NCI-H345 treated with DMSO at 0.1 percent for 48 hours (cell line): Measurements from ENCODE around the gene C16orf92.

Source experiments
- DNase-seq: peaks from one replicate; lab custom pipeline; 2025; ENCODE audit not compliant: unreplicated experiment; lab: John Stamatoyannopoulos, UW

Gene C16orf92

DNA sequence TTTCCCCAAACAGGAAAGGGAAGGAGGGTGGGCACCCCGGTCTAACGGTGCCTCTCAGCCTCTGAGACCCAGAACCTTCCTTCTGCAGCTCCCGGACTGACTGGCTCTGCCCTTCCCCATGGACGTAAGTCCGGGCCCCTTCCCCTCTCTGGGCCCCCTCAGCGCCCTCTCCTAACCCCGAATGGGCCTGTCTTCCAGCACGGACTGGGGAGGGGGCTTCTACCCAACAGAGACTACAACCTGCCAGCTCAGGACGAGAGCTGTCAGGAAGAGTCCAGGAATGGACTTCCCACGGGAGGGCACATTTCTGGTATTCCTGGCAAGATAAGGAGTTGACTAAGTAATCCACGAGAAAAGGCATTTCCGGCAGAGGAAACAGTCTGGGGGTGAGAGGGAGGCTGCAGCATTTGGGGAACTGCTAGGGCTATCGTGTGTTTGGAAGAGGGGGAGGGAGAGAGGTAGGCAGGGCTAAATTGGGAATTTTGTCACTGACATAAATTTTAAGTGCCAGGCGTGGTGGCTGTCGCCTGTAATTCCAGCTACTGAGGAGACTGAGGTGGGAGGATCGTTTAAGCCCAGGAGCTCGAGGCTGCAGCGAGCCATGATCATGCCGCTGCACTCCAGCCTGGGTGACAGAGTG is 30.5 kb downstream of the C16orf92 start:
- DNase-seq: no peak

DNA sequence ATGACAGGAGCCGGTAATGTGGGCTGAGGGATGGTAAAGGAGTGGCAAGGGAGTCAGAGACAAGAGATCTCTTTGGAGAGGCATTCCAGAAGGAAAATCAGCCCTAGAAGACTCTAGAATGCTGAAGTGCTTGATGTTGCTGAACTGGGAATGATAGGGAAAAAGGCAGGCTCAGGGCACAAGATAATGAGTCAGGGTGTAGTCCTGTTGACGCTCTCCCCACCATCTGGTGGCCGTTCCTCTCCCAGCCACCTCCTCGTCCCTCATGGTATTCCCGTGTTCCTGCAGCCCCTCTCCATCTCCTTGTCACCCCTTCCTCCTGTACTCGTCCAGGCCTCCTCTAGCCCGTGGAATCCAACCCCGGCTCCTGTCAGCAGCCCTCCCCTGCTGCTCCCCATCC is 31.5 kb downstream of the C16orf92 start:
- DNase-seq: no peak

DNA sequence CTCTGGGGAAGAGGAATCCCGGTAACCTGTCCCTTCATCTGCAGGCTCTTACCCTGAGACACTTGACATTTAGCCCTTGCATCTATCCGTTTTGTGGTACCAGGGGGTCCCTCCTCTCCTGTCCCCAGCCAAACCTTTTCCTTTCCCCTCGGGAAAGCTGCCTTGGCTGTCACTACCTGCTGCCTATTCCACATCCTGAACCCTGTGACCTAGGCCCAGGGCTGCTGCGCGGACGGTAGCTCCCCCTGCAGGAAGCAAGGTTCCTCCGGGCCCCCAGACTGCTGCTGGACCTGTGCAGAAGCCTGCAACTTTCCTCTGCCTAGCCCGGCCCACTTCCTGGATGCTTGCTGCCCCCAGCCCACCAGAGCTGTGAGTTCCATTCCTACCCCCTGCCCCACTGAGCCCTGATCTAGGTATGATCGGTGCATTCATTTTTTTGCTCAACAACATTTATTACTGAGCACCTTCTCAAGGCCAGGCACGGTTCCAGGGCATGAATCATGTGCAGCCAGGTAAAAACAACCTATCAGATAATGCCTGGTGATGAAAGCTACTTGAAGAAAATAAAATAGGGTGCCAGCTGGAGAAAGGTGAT is 32.1 kb downstream of the C16orf92 start:
- DNase-seq: no peak

DNA sequence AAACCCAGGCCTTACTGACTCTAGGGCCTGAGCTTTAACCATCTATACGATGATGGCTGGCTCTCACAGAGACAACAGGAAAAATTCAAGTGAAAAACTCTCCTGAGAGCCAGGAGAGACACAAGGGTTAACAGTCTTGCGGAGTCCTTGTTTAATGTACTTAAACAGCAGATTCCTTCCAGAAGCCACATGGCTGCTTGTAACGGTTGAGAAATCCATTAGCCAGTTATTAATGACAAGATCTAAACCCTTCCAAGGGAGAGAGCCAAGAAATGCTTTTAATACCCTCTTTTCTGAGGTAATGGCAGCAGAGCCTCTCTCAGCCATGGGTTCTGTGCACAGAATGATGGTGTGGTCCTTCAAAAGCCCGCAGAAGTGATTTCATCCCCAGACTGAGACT is 37.3 kb downstream of the C16orf92 start:
- DNase-seq: no peak

DNA sequence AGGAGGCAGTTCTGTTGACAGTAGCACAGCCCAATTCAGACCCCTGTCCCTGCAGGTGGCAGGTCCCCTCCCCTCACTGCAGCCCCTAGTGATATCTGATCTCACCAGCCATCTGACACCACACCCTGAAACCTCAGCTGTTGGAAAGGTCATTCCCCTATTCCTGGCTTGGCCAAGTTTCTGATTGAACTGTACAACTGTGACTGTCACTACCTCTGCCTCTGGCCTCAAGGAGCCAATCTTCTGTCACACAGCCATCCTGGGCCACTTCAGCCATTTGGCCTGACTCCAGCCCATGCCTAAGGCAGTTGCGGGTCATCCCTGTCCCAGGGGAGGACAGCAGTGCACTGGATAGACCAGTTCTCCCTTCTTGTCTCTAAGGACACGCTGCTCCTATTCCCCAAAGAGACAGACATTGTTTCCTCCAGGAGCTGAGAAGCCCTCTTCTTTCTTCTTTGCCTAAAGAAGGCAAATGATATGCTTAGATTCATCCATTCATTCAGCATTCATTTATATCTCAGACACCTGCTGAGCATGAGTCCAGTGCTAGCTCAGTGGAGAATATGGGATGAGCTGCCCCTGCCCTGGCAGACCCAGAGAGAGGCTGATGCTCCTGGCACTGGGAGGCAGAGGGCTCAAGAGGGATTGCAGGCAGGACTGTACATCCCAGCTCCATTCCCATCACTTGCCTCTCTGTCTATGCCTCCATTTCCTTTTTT is 38.0 kb downstream of the C16orf92 start:
- no peak for DNase-seq

DNA sequence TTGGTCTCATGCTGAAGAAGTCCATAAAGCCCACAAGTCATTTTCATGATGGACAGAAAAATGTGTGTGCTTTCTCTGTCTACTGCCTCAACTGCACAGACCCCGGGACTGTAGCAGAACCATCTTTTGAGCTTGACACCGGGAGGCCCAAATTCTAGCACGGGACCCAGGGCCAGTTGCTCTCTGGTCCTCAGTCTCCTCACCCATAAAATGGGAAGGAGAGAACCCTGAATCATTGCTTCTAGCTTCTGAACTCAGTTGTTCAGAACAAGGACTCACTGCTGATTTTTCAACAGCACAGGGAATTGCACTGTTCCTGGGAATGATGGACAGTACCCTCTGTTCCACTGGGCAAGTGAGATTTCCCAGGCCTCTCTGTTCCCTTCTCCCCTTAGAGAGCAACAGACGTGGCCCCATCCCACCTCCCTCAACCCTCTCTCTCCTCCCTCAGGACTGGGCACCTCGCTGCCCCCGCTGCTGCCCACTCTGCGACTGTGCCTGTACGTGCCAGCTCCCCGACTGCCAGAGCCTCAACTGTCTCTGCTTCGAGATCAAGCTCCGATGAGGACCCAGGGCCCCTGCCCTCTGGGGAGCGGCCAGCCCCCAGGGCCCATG is 40.4 kb downstream of the C16orf92 start:
- DNase-seq: no peak

DNA sequence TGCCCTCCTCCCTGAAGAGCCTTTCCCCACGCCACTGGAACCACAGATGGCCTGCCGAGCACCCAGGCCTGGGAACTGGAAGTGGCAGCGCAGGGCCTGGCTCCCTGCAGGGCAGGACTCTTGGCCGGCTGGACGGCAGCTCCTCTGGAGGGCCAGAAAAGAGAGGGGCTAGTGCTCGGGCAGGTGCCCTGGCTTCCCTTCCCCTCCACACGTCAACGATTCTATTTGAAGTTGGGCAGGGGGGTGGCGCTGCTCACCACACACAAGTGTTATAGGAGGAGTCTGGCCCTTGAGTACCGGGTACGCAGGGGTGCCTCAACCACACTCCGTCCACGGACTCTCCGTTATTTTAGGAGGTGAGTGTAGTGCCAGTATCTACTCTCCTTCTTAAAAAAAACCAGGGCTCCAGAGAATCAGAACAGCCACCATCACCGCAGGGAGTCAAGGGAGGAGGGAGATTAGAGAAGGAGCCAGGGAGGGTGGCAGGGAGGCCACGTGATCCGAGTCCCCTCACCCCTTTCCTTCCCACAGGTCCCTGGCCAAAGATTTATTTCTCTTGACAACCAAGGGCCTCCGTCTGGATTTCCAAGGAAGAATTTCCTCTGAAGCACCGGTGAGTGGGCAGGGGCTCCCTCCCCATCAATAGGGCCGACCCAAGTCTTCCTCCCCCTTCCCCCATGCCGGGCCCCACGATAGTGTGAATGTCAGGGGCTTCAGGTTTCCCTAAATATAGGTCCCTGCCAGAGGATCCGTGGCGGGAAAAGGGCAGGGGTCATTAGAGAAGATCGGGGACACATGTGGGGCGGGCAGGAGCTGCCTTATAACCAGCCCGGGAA is 41.1 kb downstream of the C16orf92 start:
- DNase-seq: peak; percentile 39

DNA sequence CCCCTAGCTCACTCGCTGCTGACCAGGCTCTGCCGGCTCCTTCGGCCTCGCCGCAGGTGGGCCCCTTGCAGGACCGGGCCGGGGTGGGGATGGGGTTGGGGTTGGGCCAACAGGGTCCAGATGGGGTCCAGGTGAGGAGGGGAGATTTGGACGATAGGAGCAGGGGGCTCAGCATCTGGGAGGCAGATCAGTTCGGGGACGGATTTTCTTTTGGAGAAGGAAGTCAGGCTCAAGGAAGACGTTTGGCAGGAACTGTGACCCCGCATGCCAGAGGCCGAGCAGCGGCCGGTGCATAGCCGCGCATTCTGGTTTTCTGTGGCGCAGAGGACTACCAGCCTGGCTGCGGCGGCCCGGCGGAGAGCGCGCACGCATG is 41.7 kb downstream of the C16orf92 start:
- DNase-seq: no peak

DNA sequence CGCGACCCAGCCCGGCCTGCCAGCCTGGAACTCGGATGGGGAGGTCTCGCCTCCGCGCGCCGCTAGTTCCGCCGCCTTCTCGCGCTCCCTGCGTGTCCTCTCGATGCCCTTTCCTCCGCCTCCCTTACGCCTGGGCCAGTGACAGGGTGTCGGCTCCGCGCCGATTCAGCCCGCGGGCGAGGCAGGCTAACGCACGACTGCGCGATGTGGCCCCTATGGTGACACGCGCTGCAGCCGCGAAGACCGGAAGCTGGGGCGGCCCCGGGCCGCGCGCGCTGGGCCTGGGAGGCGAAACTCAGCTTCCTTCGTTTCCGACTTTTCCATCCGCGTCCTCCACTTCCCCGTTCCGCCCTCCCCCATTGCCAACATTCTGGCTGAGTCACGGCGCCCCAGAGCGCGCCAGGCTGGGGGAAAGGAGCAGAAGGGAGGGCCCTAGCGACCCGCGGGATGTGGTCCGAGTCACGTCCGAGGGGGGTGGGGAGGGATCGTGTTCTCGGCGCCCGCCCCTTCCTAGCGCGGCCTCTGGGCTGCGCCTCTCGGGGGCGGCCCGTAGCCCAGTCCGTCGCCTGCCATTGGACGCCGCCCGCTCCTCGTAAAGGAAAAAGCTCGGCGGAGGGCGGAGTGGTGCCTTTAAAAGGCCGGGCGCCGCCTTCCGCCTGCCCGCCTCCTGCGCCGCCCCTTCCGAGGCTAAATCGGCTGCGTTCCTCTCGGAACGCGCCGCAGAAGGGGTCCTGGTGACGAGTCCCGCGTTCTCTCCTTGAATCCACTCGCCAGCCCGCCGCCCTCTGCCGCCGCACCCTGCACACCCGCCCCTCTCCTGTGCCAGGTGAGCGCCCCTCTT is 42.3 kb downstream of the C16orf92 start, which contains the start of gene ALDOA:
Gene ALDOA, plus strand, starts transcription at position 659 of the 841 bp plus-strand sequence. CDS start 1,138 bp downstream, outside the sequence.
- DNase-seq: peak; percentile 97

DNA sequence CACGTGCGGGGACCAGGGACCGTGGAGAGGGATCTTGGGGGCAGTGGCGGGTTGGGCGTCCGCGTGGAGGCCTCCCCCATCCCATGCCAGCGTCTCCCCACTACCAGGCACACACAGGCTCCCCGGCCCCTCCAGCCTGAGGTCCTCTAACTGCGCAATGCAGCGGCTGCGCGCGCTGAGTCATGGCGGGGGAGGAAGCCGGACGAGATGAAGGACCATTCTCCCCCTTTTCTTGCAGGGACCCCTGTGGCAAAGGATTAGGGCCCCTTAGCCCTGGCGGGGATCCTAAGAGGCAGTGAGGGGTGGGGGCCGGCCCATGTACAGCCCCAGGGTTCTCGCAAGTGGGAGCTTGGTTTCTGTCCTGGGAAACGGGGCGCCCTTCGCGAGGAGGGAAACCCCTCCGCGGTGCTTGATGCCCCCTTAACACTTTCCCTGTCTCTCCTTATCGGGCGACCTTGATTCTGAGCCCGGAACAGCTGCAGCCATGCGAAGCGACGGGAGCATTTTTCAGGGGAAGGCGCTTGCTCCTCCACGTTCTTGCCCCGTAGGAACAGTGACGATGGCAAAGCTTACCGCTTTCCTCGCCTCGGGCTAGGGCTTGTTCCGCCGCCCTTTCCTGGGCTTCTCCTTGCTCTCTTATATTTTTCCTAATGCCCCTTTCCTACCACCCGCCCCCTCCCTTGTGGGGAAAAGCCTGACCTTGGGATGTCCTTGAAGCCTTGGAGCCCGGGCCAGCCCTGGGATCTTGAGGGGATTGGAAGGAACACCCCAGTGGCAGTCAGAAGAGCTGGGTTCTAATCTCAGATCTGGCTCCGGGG is 43.2 kb downstream of the C16orf92 start:
- no peak for DNase-seq

DNA sequence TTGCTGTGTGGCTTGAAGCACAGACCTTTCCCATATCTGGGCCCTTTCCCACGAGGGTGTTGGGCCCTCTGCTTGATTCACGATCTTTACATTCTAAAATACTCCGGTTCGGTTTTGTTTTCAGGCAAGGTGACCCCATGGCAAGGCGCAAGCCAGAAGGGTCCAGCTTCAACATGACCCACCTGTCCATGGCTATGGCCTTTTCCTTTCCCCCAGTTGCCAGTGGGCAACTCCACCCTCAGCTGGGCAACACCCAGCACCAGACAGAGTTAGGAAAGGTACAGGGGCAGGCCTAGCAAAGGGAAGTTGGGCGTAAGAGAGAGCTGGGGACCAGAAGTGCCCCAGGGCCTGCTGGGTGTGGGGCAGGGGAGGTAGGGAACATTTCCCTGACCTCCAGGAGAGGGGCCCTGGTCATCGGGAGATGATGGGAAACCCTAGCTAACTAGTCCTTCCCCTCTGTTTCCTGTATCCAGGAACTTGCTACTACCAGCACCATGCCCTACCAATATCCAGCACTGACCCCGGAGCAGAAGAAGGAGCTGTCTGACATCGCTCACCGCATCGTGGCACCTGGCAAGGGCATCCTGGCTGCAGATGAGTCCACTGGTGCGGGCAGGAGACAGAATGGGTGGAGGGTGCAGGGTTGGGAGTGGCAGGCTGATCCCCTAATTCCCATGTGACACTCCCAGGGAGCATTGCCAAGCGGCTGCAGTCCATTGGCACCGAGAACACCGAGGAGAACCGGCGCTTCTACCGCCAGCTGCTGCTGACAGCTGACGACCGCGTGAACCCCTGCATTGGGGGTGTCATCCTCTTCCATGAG is 44.0 kb downstream of the C16orf92 start:
- DNase-seq: no peak

DNA sequence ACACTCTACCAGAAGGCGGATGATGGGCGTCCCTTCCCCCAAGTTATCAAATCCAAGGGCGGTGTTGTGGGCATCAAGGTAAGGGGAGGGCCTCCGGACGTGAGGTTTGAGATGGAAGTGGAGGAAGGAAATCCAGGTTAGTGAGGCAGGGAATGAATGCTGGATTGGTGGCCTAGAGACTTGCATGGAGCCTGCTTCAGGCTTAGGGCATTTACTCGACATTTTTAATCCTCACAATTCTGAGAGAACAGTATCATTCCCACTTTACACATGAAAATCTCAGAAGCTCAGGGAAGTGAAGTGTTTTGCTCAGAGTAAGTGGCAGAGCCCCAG is 44.6 kb downstream of the C16orf92 start:
- DNase-seq: no peak

DNA sequence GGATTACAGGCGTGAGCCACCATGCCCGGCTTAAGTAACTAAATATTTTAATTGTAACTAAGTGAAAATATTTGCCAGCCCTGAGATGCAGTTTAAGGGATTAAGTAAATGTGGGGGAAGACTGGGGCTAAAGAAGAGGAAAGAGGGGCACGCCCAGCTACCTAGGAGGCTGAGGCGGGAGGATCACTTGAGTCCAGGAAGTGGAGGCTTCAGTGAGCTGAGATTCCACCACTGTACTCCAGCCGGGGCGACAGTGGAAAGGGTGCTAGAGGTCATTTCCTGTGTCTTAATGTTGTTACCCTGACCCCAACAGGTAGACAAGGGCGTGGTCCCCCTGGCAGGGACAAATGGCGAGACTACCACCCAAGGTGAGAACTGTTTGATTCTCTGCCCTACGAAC is 45.3 kb downstream of the C16orf92 start:
- DNase-seq: no peak

DNA sequence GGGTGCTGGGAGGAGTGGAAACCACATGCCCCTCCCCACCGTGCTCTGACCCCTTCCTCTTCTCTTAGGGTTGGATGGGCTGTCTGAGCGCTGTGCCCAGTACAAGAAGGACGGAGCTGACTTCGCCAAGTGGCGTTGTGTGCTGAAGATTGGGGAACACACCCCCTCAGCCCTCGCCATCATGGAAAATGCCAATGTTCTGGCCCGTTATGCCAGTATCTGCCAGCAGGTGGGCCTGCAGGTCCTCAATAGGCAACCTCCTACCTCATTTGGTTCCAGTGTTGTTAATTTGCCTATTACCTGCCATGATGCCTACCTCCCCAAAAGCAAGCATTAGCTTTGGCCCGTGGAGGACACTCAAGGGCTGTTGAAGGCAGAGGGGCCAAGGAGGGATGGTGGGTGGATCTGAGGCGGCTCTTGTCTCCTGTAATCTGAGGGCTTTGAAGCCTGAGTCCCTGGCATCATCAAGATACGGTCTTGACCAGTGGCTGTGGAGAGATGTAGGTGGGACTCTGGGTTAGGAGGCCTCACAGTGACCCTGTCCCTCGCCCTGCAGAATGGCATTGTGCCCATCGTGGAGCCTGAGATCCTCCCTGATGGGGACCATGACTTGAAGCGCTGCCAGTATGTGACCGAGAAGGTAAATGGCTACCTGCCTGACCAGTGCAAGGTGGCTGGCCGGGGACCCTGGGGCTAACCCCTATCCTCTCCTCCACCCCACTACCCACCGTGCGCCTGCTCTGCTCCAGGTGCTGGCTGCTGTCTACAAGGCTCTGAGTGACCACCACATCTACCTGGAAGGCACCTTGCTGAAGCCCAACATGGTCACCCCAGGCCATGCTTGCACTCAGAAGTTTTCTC is 46.0 kb downstream of the C16orf92 start:
- no peak for DNase-seq

DNA sequence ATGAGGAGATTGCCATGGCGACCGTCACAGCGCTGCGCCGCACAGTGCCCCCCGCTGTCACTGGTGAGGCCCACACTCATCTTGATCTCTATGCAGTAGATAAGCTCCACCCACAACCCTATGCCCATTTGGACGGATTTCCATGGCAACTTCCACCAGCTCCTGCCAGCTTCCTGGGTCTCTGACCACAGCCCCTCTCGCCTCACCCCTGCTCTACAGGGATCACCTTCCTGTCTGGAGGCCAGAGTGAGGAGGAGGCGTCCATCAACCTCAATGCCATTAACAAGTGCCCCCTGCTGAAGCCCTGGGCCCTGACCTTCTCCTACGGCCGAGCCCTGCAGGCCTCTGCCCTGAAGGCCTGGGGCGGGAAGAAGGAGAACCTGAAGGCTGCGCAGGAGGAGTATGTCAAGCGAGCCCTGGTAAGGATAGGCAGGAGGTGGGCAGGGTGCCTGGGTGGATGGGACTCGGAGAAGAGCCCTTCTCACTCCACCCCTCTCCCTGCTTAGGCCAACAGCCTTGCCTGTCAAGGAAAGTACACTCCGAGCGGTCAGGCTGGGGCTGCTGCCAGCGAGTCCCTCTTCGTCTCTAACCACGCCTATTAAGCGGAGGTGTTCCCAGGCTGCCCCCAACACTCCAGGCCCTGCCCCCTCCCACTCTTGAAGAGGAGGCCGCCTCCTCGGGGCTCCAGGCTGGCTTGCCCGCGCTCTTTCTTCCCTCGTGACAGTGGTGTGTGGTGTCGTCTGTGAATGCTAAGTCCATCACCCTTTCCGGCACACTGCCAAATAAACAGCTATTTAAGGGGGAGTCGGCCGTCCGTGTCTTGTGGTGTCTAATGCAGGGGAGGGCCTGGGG is 46.8 kb downstream of the C16orf92 start:
- no peak for DNase-seq

DNA sequence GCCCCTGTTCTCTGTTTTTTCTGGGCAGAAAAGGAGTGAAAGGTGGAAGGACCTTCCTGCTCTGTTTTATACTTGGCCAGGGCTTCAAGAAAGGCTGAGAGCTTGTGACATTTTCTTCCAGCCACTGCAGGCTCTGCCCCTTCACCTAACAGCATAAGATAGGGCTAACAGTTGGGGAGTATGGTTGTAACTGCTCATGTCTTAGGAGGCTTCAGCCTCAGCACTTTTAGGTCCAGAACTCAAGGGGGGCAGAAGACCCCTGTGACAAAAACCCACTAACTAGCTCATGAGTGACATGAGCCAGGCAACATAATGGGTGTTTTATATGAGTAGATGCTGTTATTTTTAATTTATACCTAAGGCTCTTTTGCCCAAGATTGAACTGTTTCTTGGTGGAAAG is 47.5 kb downstream of the C16orf92 start:
- DNase-seq: no peak
